BLaER1 treated with 17β-estradiol and CSF1 and Interleukin-3, amounts not matched to agents 10 nM and 100 nM (cell line): ENCODE data around the gene ING3.
A peak's percentile ranks its signal among the peaks of the same experiment; 100 is the strongest.

ENCODE experiments used
- H3K27ac ChIP-seq, 11 experiments: shearing (Covaris generic); formaldehyde crosslinking; 2 replicates each; pipeline ENCODE4 v1.8.1; 2022
- H3K27me3 ChIP-seq, 11 experiments: shearing (Covaris generic); formaldehyde crosslinking; 2 replicates each; pipeline ENCODE4 v1.8.1; 2022
- H3K36me3 ChIP-seq, 11 experiments: shearing (Covaris generic); formaldehyde crosslinking; 2 replicates each; pipeline ENCODE4 v1.8.1; 2022
- H3K4me1 ChIP-seq, 10 experiments: shearing (Covaris generic); formaldehyde crosslinking; 2 replicates each; pipeline ENCODE4 v1.8.1; 2022
- H3K4me2 ChIP-seq, 11 experiments: shearing (Covaris generic); formaldehyde crosslinking; 2 replicates each; pipeline ENCODE4 v1.8.1; 2022
- H3K4me3 ChIP-seq, 10 experiments: shearing (Covaris generic); formaldehyde crosslinking; 2 replicates each; pipeline ENCODE4 v1.8.1; 2022
- H3K9ac ChIP-seq, 11 experiments: shearing (Covaris generic); formaldehyde crosslinking; 2 replicates each; pipeline ENCODE4 v1.8.1; 2022
- H3K9me3 ChIP-seq, 11 experiments: shearing (Covaris generic); formaldehyde crosslinking; replicated peaks in 1 of 11; 2 replicates each; pipeline ENCODE4 v1.8.1; 2022
- H4K20me1 ChIP-seq, 11 experiments: shearing (Covaris generic); formaldehyde crosslinking; 2 replicates each; pipeline ENCODE4 v1.8.1; 2022
- Cebpa-rat ChIP-seq, 11 experiments: shearing (Covaris generic); IDR thresholded peaks; 2 replicates each; pipeline ENCODE4 v1.8.1; 2022

ING3 gene

GRCh38 chr7:120984406-120984805, 33.8 kb downstream of the ING3 start:
- Histone ChIP-seq H3K27ac (no peak overlapping the region), H3K4me1 (peaks cover 10 to 22% (median 17%) of the 10 kb centered on the region in 10 experiments), H3K9ac (no peak overlapping the region), H3K4me3 (no peak overlapping the region), H3K9me3 (no peaks in the 10 kb centered on the region), H3K27me3 (peaks cover 7 to 18% (median 16%) of the 10 kb centered on the region in 11 experiments), H4K20me1 (no peaks in the 10 kb centered on the region), H3K36me3 (no peaks in the 10 kb centered on the region), H3K4me2 (no peak overlapping the region)
- no peak for TF ChIP-seq Cebpa-rat (IDR thresholded peaks at IDR 0.05)

GRCh38 chr7:120985130-120985758, 34.7 kb downstream of the ING3 start:
- Histone ChIP-seq H3K27me3 (peaks cover 16 to 27% (median 25%) of the 10 kb centered on the region in 11 experiments), H4K20me1 (no peaks in the 10 kb centered on the region), H3K27ac (no peak overlapping the region), H3K9me3 (no peaks in the 10 kb centered on the region), H3K4me2 (no peak overlapping the region), H3K4me1 (peaks cover 17 to 27% (median 22%) of the 10 kb centered on the region in 10 experiments), H3K36me3 (no peaks in the 10 kb centered on the region), H3K9ac (0 out of 22 replicates have a peak overlapping the region, but pooled peaks of 1 of the 11 experiments have one; percentile 45), H3K4me3 (no peak overlapping the region)
- no peak for TF ChIP-seq Cebpa-rat (IDR thresholded peaks at IDR 0.05)

GRCh38 chr7:120985839-120986238, 35.3 kb downstream of the ING3 start:
- no peaks in the 10 kb centered on the region for H3K36me3 ChIP-seq
- peaks cover 21 to 33% (median 29%) of the 10 kb centered on the region in 11 experiments for H3K27me3 ChIP-seq
- H3K4me1 ChIP-seq: peaks cover 17 to 29% (median 25%) of the 10 kb centered on the region in 10 experiments
- H3K4me2 ChIP-seq: no peak overlapping the region
- no peak overlapping the region for H3K27ac ChIP-seq
- no peaks in the 10 kb centered on the region for H4K20me1 ChIP-seq
- no peak for TF ChIP-seq Cebpa-rat (IDR thresholded peaks at IDR 0.05)
- H3K4me3 ChIP-seq: no peak overlapping the region
- 0 out of 22 replicates have a peak overlapping the region, but pooled peaks of 1 of the 11 experiments have one; percentile 45 for H3K9ac ChIP-seq
- H3K9me3 ChIP-seq: no peaks in the 10 kb centered on the region

- TF ChIP-seq Cebpa-rat (IDR thresholded peaks at IDR 0.05): no peak
- H3K27ac ChIP-seq: no peak overlapping the region
Observed at GRCh38 chr7:120986650-120987049, 36.1 kb downstream of the ING3 start.

GRCh38 chr7:120987280-120987679, 36.7 kb downstream of the ING3 start:
- Histone ChIP-seq H3K4me1 (peaks cover 17 to 36% (median 26%) of the 10 kb centered on the region in 10 experiments), H3K9me3 (no peaks in the 10 kb centered on the region), H3K4me2 (peak overlapping the region in 9 of 11 experiments; percentile 84 to 94 (median 89); a peak in 15 of 22 replicates), H3K4me3 (peak overlapping the region in 1 of 10 experiments; percentile 58; a peak in 2 of 20 replicates), H4K20me1 (no peaks in the 10 kb centered on the region), H3K9ac (no peak overlapping the region; a peak in 1 of 22 replicates), H3K27me3 (peaks cover 28 to 41% (median 35%) of the 10 kb centered on the region in 11 experiments), H3K36me3 (no peaks in the 10 kb centered on the region), H3K27ac (no peak overlapping the region)
- TF ChIP-seq Cebpa-rat (IDR thresholded peaks at IDR 0.05): no peak

More at GRCh38 chr7:120986650-120987049, 36.1 kb downstream of the ING3 start:
- peaks cover 17 to 36% (median 26%) of the 10 kb centered on the region in 10 experiments for H3K4me1 ChIP-seq
- H3K9me3 ChIP-seq: no peaks in the 10 kb centered on the region
- H4K20me1 ChIP-seq: no peaks in the 10 kb centered on the region
- peaks cover 28 to 39% (median 31%) of the 10 kb centered on the region in 11 experiments for H3K27me3 ChIP-seq
- H3K4me3 ChIP-seq: no peak overlapping the region
- H3K4me2 ChIP-seq: no peak overlapping the region
- no peak overlapping the region for H3K9ac ChIP-seq
- H3K36me3 ChIP-seq: no peaks in the 10 kb centered on the region

GRCh38 chr7:120987683-120988590, 37.4 kb downstream of the ING3 start:
- peak overlapping the region; percentile 84 to 95 (median 89) for H3K4me2 ChIP-seq
- no peak overlapping the region for H3K27ac ChIP-seq
- H3K36me3 ChIP-seq: no peaks in the 10 kb centered on the region
- peaks cover 28 to 41% (median 36%) of the 10 kb centered on the region in 11 experiments for H3K27me3 ChIP-seq
- H3K4me1 ChIP-seq: peaks cover 17 to 36% (median 26%) of the 10 kb centered on the region in 10 experiments
- no peaks in the 10 kb centered on the region for H4K20me1 ChIP-seq
- TF ChIP-seq Cebpa-rat (IDR thresholded peaks at IDR 0.05): no peak
- no peaks in the 10 kb centered on the region for H3K9me3 ChIP-seq
- H3K9ac ChIP-seq: peak overlapping the region in 10 of 11 experiments; percentile 3 to 44 (median 28); a peak in 13 of 22 replicates
- H3K4me3 ChIP-seq: peak overlapping the region; percentile 46 to 66 (median 56)

GRCh38 chr7:120988591-120989256, 38.1 kb downstream of the ING3 start, which contains the start of gene CPED1:
TSS of gene CPED1 (plus strand) at chr7:120988711. CDS start at chr7:120989622, 911 bp downstream.
- Histone ChIP-seq H3K9ac (peak within 1 kb of the TSS in 10 of 11 experiments; percentile 3 to 44 (median 28); a peak in 15 of 22 replicates), H3K4me1 (peaks cover 17 to 36% (median 26%) of the 10 kb centered on the region in 10 experiments), H3K4me3 (peak within 1 kb of the TSS; percentile 46 to 66 (median 56)), H3K27me3 (peaks cover 28 to 42% (median 36%) of the 10 kb centered on the region in 11 experiments), H3K9me3 (no peaks in the 10 kb centered on the region), H3K27ac (no peak within 1 kb of the TSS), H3K36me3 (no peaks in the 10 kb centered on the region), H3K4me2 (peak within 1 kb of the TSS; percentile 84 to 95 (median 89)), H4K20me1 (no peaks in the 10 kb centered on the region)
- no peak for TF ChIP-seq Cebpa-rat (IDR thresholded peaks at IDR 0.05)
